ENCODE data around the gene SLC51A.
"Not testable (repeated sequence)": the region's sequence is repeated elsewhere in the genome, so short reads cannot be mapped to it uniquely, and the experiment has no call there.

The SLC51A gene

GRCh38 chr3:196216089-196216564, at the start of gene SLC51A:
TSS of gene SLC51A (plus strand) at chr3:196216534. CDS start at chr3:196216713, 179 bp downstream.
- DNase-seq, result no peak

- DNase-seq, result no peak
Observed at GRCh38 chr3:196166741-196167140, 49.6 kb upstream of the SLC51A start.

- no peak for DNase-seq
Observed at GRCh38 chr3:196168808-196169391, 47.4 kb upstream of the SLC51A start.

- DNase-seq, result no peak
Observed at GRCh38 chr3:196169836-196170240, 46.5 kb upstream of the SLC51A start.

- not testable (repeated sequence) for DNase-seq
Observed at GRCh38 chr3:196170296-196170695, 46.0 kb upstream of the SLC51A start.

- no peak for DNase-seq
Observed at GRCh38 chr3:196174652-196175051, 41.7 kb upstream of the SLC51A start.

- DNase-seq, result no peak
Observed at GRCh38 chr3:196175116-196175625, 41.2 kb upstream of the SLC51A start.

- DNase-seq, result no peak
Observed at GRCh38 chr3:196175722-196176121, 40.6 kb upstream of the SLC51A start.

- DNase-seq, result no peak
Observed at GRCh38 chr3:196177567-196177966, 38.8 kb upstream of the SLC51A start.

GRCh38 chr3:196177967-196178366, 38.4 kb upstream of the SLC51A start:
- no peak for DNase-seq

GRCh38 chr3:196178993-196179379, 37.3 kb upstream of the SLC51A start:
- DNase-seq, result no peak

- DNase-seq, result no peak
Observed at GRCh38 chr3:196179380-196180308, 36.7 kb upstream of the SLC51A start.

- DNase-seq, result no peak
Observed at GRCh38 chr3:196180346-196180745, 36.0 kb upstream of the SLC51A start.

- peak; percentile 33 for DNase-seq
Observed at GRCh38 chr3:196181127-196181546, 35.2 kb upstream of the SLC51A start.

- not testable (repeated sequence) for DNase-seq
Observed at GRCh38 chr3:196184169-196184432, 32.2 kb upstream of the SLC51A start.

- DNase-seq, result no peak
Observed at GRCh38 chr3:196184881-196185280, 31.5 kb upstream of the SLC51A start.

- DNase-seq, result no peak
Observed at GRCh38 chr3:196186651-196187573, 29.4 kb upstream of the SLC51A start.

GRCh38 chr3:196189566-196190347, 26.6 kb upstream of the SLC51A start:
- DNase-seq, result no peak

- no peak for DNase-seq
Observed at GRCh38 chr3:196192036-196192523, 24.3 kb upstream of the SLC51A start.

GRCh38 chr3:196192524-196193051, 23.7 kb upstream of the SLC51A start:
- DNase-seq, result no peak

GRCh38 chr3:196193133-196193735, 23.1 kb upstream of the SLC51A start:
- peak; percentile 63 for DNase-seq

Measured in OCI-M1 (cell line).